ENCODE measurements around the gene TMEM201. TPM values are rescaled to one million over a fixed set of nuclear protein-coding genes. Genes with fewer than 3 reads are reported as not detected.

Gene TMEM201
- total and polyA plus RNA-seq, 4 donors: 1.1 to 9.4 (median 4.3) TPM

DNA sequence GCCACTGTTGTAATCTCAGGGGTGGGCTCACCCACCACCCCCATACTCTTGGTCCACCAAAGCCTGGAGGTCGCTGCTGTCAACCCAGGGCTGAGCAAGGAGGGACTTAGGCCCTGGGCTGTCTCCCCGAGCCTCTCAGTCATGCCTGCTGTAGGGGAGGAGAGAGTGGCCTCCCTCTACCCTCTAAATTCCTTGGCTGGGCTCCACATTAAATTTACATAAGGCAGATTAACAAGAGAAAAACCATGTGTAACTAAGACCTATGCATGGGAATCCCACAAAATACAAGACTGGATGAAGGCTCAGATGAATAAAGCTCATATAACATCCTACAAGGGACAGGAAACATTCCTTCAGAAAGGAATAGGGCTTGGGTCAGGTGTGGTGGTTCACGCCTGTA is 61.1 kb downstream of the TMEM201 start:
- intact Hi-C loops (cut with DNase I): no loop called here
- Histone ChIP-seq H3K9me3 (ENCODE audit: control insufficient read depth, low read length) (no peaks in the 10 kb centered on the region), H3K4me3 (ENCODE audit: low read length in 2 of 2) (no peak overlapping the region), H3K27ac (ENCODE audit: low read depth in 1 of 2, low read length in 2 of 2) (no peak overlapping the region), H3K27me3 (ENCODE audit: control insufficient read depth in 1 of 2, insufficient read depth in 2 of 2, low read length in 1 of 2) (no peaks in the 10 kb centered on the region), H3K36me3 (ENCODE audit: control insufficient read depth in 1 of 2, insufficient read depth in 2 of 2, low read length in 1 of 2) (no peaks in the 10 kb centered on the region), H3K4me1 (ENCODE audit: control insufficient read depth in 1 of 2, insufficient read depth in 2 of 2, low read length in 2 of 2) (no peaks in the 10 kb centered on the region)
- 91 to 94% methylated on average over 3 of the region's 3 CpGs for WGBS, 2 donors
- DNase-seq (no peak), ATAC-seq (ENCODE audit: low FRiP score) (no peak)

DNA sequence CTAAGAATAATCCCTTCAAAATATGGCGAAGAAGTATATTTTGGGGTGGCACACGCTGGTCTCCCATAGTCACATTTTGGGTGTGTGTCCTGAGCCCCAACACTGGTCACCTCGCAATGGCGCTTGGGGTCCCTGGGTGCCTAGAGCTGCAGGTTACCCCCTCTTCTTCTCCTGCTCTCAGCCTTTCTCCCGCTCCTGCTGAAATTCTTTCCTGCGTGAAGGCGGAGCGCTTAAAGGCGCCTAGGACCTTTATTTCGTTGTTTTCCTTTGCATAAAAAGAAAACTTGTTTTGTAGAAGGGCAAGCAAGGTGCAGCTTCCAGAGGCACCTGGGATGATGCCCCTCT is 62.5 kb downstream of the TMEM201 start:
- H3K4me1 ChIP-seq (ENCODE audit: control insufficient read depth in 1 of 2, insufficient read depth in 2 of 2, low read length in 2 of 2): no peaks in the 10 kb centered on the region
- no peak for DNase-seq
- intact Hi-C loops (cut with DNase I): no loop called here
- no peak for ATAC-seq (ENCODE audit: low FRiP score)
- H3K27ac ChIP-seq (ENCODE audit: low read depth in 1 of 2, low read length in 2 of 2): no peak overlapping the region
- H3K27me3 ChIP-seq (ENCODE audit: control insufficient read depth in 1 of 2, insufficient read depth in 2 of 2, low read length in 1 of 2): no peaks in the 10 kb centered on the region
- H3K9me3 ChIP-seq (ENCODE audit: control insufficient read depth, low read length): no peaks in the 10 kb centered on the region
- H3K36me3 ChIP-seq (ENCODE audit: control insufficient read depth in 1 of 2, insufficient read depth in 2 of 2, low read length in 1 of 2): no peaks in the 10 kb centered on the region
- 27 to 28% methylated on average over 10 of the region's 10 CpGs for WGBS, 2 donors
- H3K4me3 ChIP-seq (ENCODE audit: low read length in 2 of 2): peak overlapping the region in 1 of 2 donors; percentile 43

DNA sequence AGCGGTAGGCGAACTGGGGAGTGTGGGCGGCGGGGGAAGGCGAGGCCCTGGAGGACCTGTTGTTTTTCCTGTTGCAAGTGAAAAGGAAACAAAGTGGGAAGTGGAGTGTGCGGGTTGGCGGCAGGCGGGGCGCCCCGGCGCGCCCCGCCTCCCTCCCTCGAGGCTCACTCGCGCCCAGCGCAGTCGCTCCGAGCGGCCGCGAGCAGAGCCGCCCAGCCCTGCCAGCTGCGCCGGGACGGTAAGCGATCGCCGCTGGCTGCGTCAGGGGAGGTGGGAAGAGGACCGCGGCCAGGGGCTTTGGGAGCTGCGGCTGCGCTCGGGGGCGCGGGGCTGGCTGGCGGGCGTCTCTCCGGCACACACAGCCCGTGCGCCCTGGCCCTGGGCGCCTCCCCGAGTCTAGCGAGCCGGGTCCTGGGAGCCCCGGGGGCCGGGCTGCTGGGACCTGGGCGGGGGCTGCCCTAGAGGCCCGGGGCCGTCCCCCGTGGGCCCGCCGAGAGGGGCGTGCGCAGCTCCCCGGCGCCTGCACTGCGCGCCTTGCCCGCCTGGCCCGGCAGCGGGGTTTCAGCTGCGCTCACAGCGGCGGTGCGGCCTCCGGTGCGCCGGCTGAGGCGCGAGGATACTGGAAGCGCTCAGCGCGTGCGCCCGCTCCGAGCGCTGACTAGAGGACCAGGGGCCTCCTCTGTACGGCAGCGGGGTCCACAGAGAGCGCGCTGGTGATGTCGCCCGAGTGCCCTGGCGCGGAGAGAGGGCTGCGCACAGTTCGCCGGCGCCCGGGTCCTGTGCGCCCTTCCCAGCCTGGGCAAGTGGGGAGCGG is 63.1 kb downstream of the TMEM201 start, which contains the start of gene PIK3CD:
PIK3CD (plus strand) TSS at position 167 of the 814 bp plus-strand sequence. CDS start 58,725 bp downstream, outside the sequence.
- Histone ChIP-seq H3K4me3 (ENCODE audit: low read length in 2 of 2) (peak within 1 kb of the TSS; percentile 30 to 43), H3K36me3 (ENCODE audit: control insufficient read depth in 1 of 2, insufficient read depth in 2 of 2, low read length in 1 of 2) (no peaks in the 10 kb centered on the region), H3K4me1 (ENCODE audit: control insufficient read depth in 1 of 2, insufficient read depth in 2 of 2, low read length in 2 of 2) (no peaks in the 10 kb centered on the region), H3K27ac (ENCODE audit: low read depth in 1 of 2, low read length in 2 of 2) (no peak within 1 kb of the TSS), H3K27me3 (ENCODE audit: control insufficient read depth in 1 of 2, insufficient read depth in 2 of 2, low read length in 1 of 2) (no peaks in the 10 kb centered on the region), H3K9me3 (ENCODE audit: control insufficient read depth, low read length) (no peaks in the 10 kb centered on the region)
- 0% methylated on average over 45 to 94 of the region's 94 CpGs for WGBS, 2 donors
- DNase-seq (peak; percentile 65 to 76), ATAC-seq (ENCODE audit: low FRiP score) (peak; percentile 56)
- intact Hi-C loops (cut with DNase I): no loop called here

DNA sequence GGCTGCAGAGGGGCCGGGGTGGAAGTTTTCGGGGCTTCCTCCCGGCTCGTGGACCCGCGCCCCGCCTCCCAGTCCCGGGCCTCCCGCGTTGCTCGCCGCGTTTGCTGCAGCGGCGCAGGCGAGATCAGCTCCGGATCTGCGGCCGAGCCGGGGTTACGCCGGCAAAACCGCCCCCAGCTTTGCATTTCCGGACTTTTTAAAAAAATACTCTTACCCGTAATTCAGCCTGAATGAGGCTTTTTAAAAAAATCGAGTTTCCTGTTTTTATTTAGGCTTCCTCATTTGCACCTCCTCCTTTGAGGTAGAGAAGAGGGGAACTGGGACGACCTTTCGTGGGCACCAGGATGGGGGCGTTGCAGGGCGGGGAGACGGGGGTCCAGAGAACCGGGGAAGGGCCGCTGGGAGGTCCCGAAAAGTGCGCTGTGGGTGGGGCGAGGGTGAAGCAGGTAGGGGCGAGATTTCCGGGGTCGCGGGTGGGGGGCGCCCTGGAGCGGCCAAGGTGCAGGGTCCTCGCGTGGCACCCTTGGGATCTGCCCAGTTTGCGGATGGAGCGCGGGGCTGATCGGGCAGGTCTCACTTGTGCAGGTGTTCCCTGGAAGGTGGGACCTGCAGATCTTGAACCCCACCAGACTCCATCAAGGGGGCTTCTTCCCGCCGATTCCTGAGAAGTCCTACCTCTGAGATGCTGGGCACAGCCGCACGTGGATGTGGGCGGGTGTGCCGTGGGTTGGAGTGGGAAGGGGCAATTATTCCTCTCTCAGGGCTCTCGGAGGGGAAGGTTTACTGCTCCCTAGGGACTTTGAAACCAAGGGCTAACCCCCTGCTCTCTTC is 63.9 kb downstream of the TMEM201 start:
- peak overlapping the region; percentile 18 to 43 for H3K4me3 ChIP-seq (ENCODE audit: low read length in 2 of 2)
- H3K27me3 ChIP-seq (ENCODE audit: control insufficient read depth in 1 of 2, insufficient read depth in 2 of 2, low read length in 1 of 2): no peaks in the 10 kb centered on the region
- no peak overlapping the region for H3K27ac ChIP-seq (ENCODE audit: low read depth in 1 of 2, low read length in 2 of 2)
- ATAC-seq (ENCODE audit: low FRiP score) (peak; percentile 5), DNase-seq (peak in 1 of 2 donors; percentile 77)
- 9 to 10% methylated on average over 53 to 55 of the region's 55 CpGs for WGBS, 2 donors
- no peaks in the 10 kb centered on the region for H3K4me1 ChIP-seq (ENCODE audit: control insufficient read depth in 1 of 2, insufficient read depth in 2 of 2, low read length in 2 of 2)
- H3K9me3 ChIP-seq (ENCODE audit: control insufficient read depth, low read length): no peaks in the 10 kb centered on the region
- no peaks in the 10 kb centered on the region for H3K36me3 ChIP-seq (ENCODE audit: control insufficient read depth in 1 of 2, insufficient read depth in 2 of 2, low read length in 1 of 2)
- intact Hi-C loops (cut with DNase I): no loop called here

DNA sequence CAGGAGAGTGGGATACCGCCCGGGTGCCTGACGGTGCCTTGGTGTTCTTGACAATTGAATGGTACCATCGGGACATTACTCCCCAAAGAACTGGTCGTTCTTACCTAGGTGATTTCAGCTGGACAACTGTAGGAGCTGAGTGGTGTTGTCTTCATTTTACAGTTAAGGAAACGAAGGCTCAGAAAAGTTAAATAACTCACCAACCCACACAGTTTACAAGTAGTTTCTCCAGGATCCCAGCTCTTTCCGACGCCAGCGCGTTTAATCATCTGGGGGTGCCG is 64.4 kb downstream of the TMEM201 start:
- Histone ChIP-seq H3K4me3 (ENCODE audit: low read length in 2 of 2) (no peak overlapping the region), H3K9me3 (ENCODE audit: control insufficient read depth, low read length) (no peaks in the 10 kb centered on the region), H3K27me3 (ENCODE audit: control insufficient read depth in 1 of 2, insufficient read depth in 2 of 2, low read length in 1 of 2) (no peaks in the 10 kb centered on the region), H3K4me1 (ENCODE audit: control insufficient read depth in 1 of 2, insufficient read depth in 2 of 2, low read length in 2 of 2) (no peaks in the 10 kb centered on the region), H3K36me3 (ENCODE audit: control insufficient read depth in 1 of 2, insufficient read depth in 2 of 2, low read length in 1 of 2) (no peaks in the 10 kb centered on the region), H3K27ac (ENCODE audit: low read depth in 1 of 2, low read length in 2 of 2) (no peak overlapping the region)
- no peak for ATAC-seq (ENCODE audit: low FRiP score)
- DNase-seq: no peak
- intact Hi-C loops (cut with DNase I): no loop called here
- WGBS, 2 donors: 33 to 38% methylated on average over 11 of the region's 11 CpGs

DNA sequence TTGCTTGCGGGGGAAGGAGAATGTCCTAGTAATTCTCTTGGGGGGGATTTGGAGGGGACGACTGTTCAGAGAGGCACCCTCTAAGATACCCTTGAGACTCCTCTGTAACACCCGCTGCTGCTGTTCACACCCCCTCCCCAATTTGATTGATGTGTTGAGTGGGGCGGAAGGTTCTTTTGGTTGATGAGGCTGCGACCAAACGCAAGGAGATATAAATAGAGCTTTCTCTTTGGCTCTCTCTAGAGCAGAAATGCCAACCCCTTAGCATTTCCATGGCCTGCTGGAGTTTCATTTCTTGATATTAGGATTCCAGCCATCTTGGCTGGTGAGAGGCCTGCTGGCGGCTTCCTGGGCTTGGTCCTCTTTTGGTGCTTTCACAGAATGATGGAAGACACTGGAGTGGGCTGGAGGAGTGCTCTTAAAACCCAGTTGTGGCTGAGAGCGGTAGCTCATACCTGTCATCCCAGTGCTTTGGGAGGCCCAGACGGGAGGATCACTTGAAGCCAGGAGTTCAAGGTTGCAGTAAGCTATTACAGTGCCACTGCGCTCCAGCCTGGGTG is 64.9 kb downstream of the TMEM201 start:
- H3K27me3 ChIP-seq (ENCODE audit: control insufficient read depth in 1 of 2, insufficient read depth in 2 of 2, low read length in 1 of 2): no peaks in the 10 kb centered on the region
- no peaks in the 10 kb centered on the region for H3K4me1 ChIP-seq (ENCODE audit: control insufficient read depth in 1 of 2, insufficient read depth in 2 of 2, low read length in 2 of 2)
- intact Hi-C loops (cut with DNase I): no loop called here
- no peak overlapping the region for H3K4me3 ChIP-seq (ENCODE audit: low read length in 2 of 2)
- no peak for DNase-seq
- H3K36me3 ChIP-seq (ENCODE audit: control insufficient read depth in 1 of 2, insufficient read depth in 2 of 2, low read length in 1 of 2): no peaks in the 10 kb centered on the region
- H3K27ac ChIP-seq (ENCODE audit: low read depth in 1 of 2, low read length in 2 of 2): no peak overlapping the region
- no peaks in the 10 kb centered on the region for H3K9me3 ChIP-seq (ENCODE audit: control insufficient read depth, low read length)
- ATAC-seq (ENCODE audit: low FRiP score): no peak
- 40 to 47% methylated on average over 10 of the region's 10 CpGs for WGBS, 2 donors

DNA sequence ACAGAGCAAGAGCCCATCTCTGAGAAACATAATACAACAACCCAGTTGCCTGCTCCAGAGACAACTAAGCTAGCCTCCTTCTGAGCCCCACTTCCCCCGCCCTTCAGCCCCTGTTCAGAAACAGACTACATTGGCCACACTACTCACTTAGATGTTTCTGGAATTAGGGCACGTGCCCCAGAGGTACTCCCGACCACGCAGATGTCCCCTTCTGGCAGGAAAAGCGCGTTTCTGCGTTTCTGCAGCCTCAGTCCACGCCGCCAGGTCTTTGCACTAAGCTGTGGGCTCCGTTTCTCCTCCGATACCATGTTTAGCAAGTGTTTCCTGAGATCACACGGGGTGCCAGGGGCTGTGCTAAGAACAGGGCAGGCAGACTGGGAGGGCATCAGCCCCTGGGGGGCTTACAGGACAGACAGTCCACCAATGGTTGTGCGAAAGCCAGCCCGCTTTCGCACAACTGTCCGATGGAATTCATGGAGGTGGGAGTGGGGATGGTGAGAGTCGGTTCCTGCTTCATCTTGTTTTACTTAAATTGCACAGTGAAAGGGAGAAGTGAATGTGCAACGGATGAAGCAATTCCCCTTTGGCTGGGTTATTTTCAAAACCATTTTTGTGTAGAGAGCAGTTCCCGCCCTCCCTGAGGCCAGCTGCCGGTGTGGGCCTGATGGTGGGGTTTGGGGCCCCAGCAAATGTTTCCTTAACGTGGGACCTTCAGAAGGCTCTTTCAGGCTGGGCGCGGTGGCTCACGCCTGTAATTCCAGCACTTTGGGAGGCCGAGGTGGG is 65.5 kb downstream of the TMEM201 start:
- Histone ChIP-seq H3K27ac (ENCODE audit: low read depth in 1 of 2, low read length in 2 of 2) (no peak overlapping the region), H3K36me3 (ENCODE audit: control insufficient read depth in 1 of 2, insufficient read depth in 2 of 2, low read length in 1 of 2) (no peaks in the 10 kb centered on the region), H3K4me3 (ENCODE audit: low read length in 2 of 2) (no peak overlapping the region), H3K9me3 (ENCODE audit: control insufficient read depth, low read length) (no peaks in the 10 kb centered on the region), H3K27me3 (ENCODE audit: control insufficient read depth in 1 of 2, insufficient read depth in 2 of 2, low read length in 1 of 2) (no peaks in the 10 kb centered on the region), H3K4me1 (ENCODE audit: control insufficient read depth in 1 of 2, insufficient read depth in 2 of 2, low read length in 2 of 2) (no peaks in the 10 kb centered on the region)
- intact Hi-C loops (cut with DNase I): no loop called here
- no peak for DNase-seq
- 91 to 94% methylated on average over 25 of the region's 25 CpGs for WGBS, 2 donors
- no peak for ATAC-seq (ENCODE audit: low FRiP score)

DNA sequence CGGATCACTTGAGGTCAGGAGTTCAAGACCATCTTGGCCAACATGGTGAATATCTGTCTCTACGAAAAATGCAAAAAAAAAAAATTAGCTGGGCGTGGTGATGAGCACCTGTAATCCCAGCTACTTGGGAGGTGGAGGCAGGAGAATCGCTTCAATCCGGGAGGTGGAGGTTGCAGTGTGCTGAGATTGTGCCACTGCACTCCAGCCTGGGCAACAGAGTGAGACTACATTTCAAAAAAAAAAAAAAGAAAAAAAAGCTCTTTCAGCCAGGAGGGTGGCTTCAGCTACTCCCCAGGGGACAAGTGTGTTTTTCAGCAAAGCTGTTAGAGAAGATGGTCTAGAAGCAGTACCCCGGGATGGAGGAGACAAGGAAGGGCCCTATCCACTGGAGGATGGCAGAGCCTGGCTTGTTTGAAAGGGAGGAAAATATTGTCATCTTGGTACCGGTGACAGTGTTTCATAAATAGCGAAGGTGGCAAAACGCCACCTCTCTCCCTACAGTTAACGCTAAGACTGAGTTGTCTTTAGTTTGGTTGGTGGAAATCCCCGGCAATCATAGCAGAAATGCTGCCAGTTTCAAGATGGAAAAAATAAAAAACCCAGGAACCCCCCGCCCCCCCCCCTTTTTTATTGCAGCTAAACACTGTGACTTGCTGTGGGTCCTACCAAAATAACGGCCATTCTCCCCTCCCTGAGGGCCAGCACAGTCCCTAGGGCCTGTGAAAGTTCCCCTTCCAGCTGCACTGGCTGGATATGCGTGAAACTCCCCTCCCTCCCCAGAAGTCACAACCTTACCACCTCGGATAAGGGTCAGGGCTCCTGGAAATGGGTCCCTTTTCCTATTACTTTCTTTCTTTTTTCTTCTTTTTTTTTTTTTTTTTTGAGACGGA is 66.4 kb downstream of the TMEM201 start:
- H3K27me3 ChIP-seq (ENCODE audit: control insufficient read depth in 1 of 2, insufficient read depth in 2 of 2, low read length in 1 of 2): no peaks in the 10 kb centered on the region
- no peak for ATAC-seq (ENCODE audit: low FRiP score)

More for the DNA sequence above, 66.4 kb downstream of the TMEM201 start:
- WGBS, 2 donors: 82 to 83% methylated on average over 15 to 16 of the region's 16 CpGs
- no peaks in the 10 kb centered on the region for H3K36me3 ChIP-seq (ENCODE audit: control insufficient read depth in 1 of 2, insufficient read depth in 2 of 2, low read length in 1 of 2)
- intact Hi-C loops (cut with DNase I): no loop called here
- no peaks in the 10 kb centered on the region for H3K4me1 ChIP-seq (ENCODE audit: control insufficient read depth in 1 of 2, insufficient read depth in 2 of 2, low read length in 2 of 2)
- no peak overlapping the region for H3K27ac ChIP-seq (ENCODE audit: low read depth in 1 of 2, low read length in 2 of 2)
- no peaks in the 10 kb centered on the region for H3K9me3 ChIP-seq (ENCODE audit: control insufficient read depth, low read length)
- no peak for DNase-seq
- no peak overlapping the region for H3K4me3 ChIP-seq (ENCODE audit: low read length in 2 of 2)
